Neural progenitor cell (in vitro differentiated cells): Measurements from ENCODE around the gene OR8K1. TPM values are rescaled to one million over a fixed set of nuclear protein-coding genes. Genes with fewer than 3 reads are reported as not detected.
A peak's percentile ranks its signal among the peaks of the same experiment; 100 is the strongest.

Source experiments
- DNase-seq: peaks from one replicate; pipeline ENCODE4 v3.0.0-alpha.2; 2016; ENCODE audit warnings: low spot score
- H2AFZ ChIP-seq: fragments of 200-600 bp; sonication (generic); replicated peaks from 2 replicates; pipeline ENCODE4 v1.6.1; 2016; ENCODE audit warnings: antibody characterized with exemption
- H3F3A ChIP-seq: fragments of 200-600 bp; sonication (generic); 2 replicates; pipeline ENCODE4 v1.6.1; 2016; ENCODE audit warnings: antibody characterized with exemption, low read depth
- H3K27ac ChIP-seq: fragments of 200-600 bp; sonication (generic); 2 replicates; pipeline ENCODE4 v1.5.1; 2016; ENCODE audit warnings: mild to moderate bottlenecking
- H3K27me3 ChIP-seq: fragments of 200-600 bp; sonication (generic); 2 replicates; pipeline ENCODE4 v1.6.1; 2016; ENCODE audit warnings: mild to moderate bottlenecking, moderate library complexity
- H3K36me3 ChIP-seq: fragments of 200-600 bp; sonication (generic); 2 replicates; pipeline ENCODE4 v1.5.1; 2016
- H3K4me1 ChIP-seq: fragments of 200-600 bp; sonication (generic); 2 replicates; pipeline ENCODE4 v1.6.1; 2016; ENCODE audit warnings: mixed run types
- H3K4me2 ChIP-seq: fragments of 200-600 bp; sonication (generic); 2 replicates; pipeline ENCODE4 v1.6.1; 2016
- H3K4me3 ChIP-seq: fragments of 200-600 bp; sonication (generic); 2 replicates; pipeline ENCODE4 v1.5.1; 2016
- H3K79me2 ChIP-seq: fragments of 200-600 bp; sonication (generic); 2 replicates; pipeline ENCODE4 v1.6.1; 2016; ENCODE audit warnings: low read depth
- H3K9ac ChIP-seq: fragments of 200-600 bp; sonication (generic); 2 replicates; pipeline ENCODE4 v1.6.1; 2016
- H3K9me3 ChIP-seq: fragments of 200-600 bp; sonication (generic); 2 replicates; pipeline ENCODE4 v1.5.1; 2016; ENCODE audit warnings: low read depth
- H4K20me1 ChIP-seq: fragments of 200-600 bp; sonication (generic); 2 replicates; pipeline ENCODE4 v1.6.1; 2016; ENCODE audit warnings: low read depth
- H3K27ac Mint-ChIP-seq: 3 replicates; pipeline ENCODE4 v1.8.0; 2021; ENCODE audit warnings: mixed read lengths
- H3K27me3 Mint-ChIP-seq: 2 replicates; pipeline ENCODE4 v1.8.0; 2022; ENCODE audit warnings: low read depth, mild to moderate bottlenecking, inconsistent platforms, moderate library complexity, mixed read lengths; ENCODE audit not compliant: insufficient read depth
- H3K36me3 Mint-ChIP-seq: 3 replicates; pipeline ENCODE4 v1.8.0; 2021; ENCODE audit warnings: mixed read lengths
- H3K4me1 Mint-ChIP-seq: 3 replicates; pipeline ENCODE4 v1.8.0; 2021; ENCODE audit warnings: mixed read lengths
- H3K4me3 Mint-ChIP-seq: 3 replicates; pipeline ENCODE4 v1.8.0; 2021; ENCODE audit warnings: mild to moderate bottlenecking, moderate library complexity, mixed read lengths
- H3K9me3 Mint-ChIP-seq: 3 replicates; pipeline ENCODE4 v1.8.0; 2020; ENCODE audit warnings: mixed read lengths
- EZH2 ChIP-seq: fragments of 200-600 bp; sonication (generic); IDR thresholded peaks from 2 replicates; pipeline ENCODE4 v1.6.1; 2017; ENCODE audit warnings: antibody characterized with exemption, mild to moderate bottlenecking, moderate library complexity
- EZH2phosphoT487 ChIP-seq: fragments of 200-600 bp; sonication (generic); IDR thresholded peaks from 2 replicates; pipeline ENCODE4 v1.6.1; 2017; ENCODE audit warnings: antibody characterized with exemption
- total RNA-seq: library from RNA; depleted of rRNA; stranded (reverse); fragments of >200 nt; gene quantifications from 2 replicates; pipeline ENCODE4 v1.2.3, GENCODE V29; 2015; ENCODE audit warnings: low replicate concordance
- TF ChIP-seq, protein P1 (sequence below): fragments of 200-600 bp; sonication (generic); IDR thresholded peaks from 2 replicates; pipeline ENCODE4 v1.5.1; 2017; ENCODE audit warnings: antibody characterized with exemption, mild to moderate bottlenecking

Gene OR8K1
- total RNA-seq, 1 donor from 2014 or later, result not detected

GRCh38 chr11:56380120-56380519 lies 34.3 kb downstream of the OR8K1 start:
- H3K9ac ChIP-seq, result no peak overlapping the region
- H2AFZ ChIP-seq, result no peak overlapping the region
- H3K9me3 ChIP-seq, result no peaks in the 10 kb centered on the region
- no peaks in the 10 kb centered on the region for H3K4me1 Mint-ChIP-seq
- no peaks in the 10 kb centered on the region for H3K9me3 Mint-ChIP-seq
- H3K27ac Mint-ChIP-seq, result no peak overlapping the region
- no peaks in the 10 kb centered on the region for H3K36me3 Mint-ChIP-seq
- H3K4me1 ChIP-seq, result no peaks in the 10 kb centered on the region
- no peak overlapping the region for H3K4me2 ChIP-seq
- DNase-seq, result no peak
- no peaks in the 10 kb centered on the region for H3F3A ChIP-seq
- H3K4me3 Mint-ChIP-seq, result no peak overlapping the region
- TF ChIP-seq, protein P1, sequence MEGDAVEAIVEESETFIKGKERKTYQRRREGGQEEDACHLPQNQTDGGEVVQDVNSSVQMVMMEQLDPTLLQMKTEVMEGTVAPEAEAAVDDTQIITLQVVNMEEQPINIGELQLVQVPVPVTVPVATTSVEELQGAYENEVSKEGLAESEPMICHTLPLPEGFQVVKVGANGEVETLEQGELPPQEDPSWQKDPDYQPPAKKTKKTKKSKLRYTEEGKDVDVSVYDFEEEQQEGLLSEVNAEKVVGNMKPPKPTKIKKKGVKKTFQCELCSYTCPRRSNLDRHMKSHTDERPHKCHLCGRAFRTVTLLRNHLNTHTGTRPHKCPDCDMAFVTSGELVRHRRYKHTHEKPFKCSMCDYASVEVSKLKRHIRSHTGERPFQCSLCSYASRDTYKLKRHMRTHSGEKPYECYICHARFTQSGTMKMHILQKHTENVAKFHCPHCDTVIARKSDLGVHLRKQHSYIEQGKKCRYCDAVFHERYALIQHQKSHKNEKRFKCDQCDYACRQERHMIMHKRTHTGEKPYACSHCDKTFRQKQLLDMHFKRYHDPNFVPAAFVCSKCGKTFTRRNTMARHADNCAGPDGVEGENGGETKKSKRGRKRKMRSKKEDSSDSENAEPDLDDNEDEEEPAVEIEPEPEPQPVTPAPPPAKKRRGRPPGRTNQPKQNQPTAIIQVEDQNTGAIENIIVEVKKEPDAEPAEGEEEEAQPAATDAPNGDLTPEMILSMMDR, result no peak
- TF ChIP-seq EZH2, result no peak
- no peak for TF ChIP-seq EZH2phosphoT487
- H3K27ac ChIP-seq, result no peak overlapping the region
- H4K20me1 ChIP-seq, result no peaks in the 10 kb centered on the region
- H3K4me3 ChIP-seq, result no peak overlapping the region
- H3K36me3 ChIP-seq, result no peaks in the 10 kb centered on the region
- H3K79me2 ChIP-seq, result no peaks in the 10 kb centered on the region
- no peaks in the 10 kb centered on the region for H3K27me3 ChIP-seq
- H3K27me3 Mint-ChIP-seq, result no peaks in the 10 kb centered on the region

DNA sequence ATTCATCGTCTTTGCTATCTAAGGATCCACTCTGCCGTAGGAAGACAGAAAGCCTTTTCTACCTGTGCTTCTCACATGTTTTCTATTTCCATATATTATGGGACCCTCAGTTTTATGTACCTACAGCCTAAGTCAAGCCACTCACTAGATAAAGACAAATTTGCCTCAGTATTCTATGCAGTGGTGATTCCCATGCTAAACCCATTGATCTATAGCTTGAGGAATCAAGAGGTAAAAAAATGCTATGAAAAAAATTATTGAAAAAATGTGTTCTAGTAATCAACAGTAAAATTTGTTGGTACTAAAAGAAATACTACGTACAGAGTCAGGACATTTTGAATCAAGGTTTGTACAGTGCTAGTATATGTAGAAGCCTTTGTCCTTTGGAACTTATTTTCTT lies 48.5 kb downstream of the OR8K1 start:
- H3K36me3 ChIP-seq, result no peaks in the 10 kb centered on the region
- Mint-ChIP-seq H3K27me3 (no peaks in the 10 kb centered on the region), H3K9me3 (no peaks in the 10 kb centered on the region), H3K4me1 (no peaks in the 10 kb centered on the region), H3K36me3 (no peaks in the 10 kb centered on the region), H3K27ac (no peak overlapping the region), H3K4me3 (no peak overlapping the region)
- H3K9ac ChIP-seq, result no peak overlapping the region
- H3K27me3 ChIP-seq, result no peaks in the 10 kb centered on the region
- no peaks in the 10 kb centered on the region for H3K9me3 ChIP-seq
- H4K20me1 ChIP-seq, result no peaks in the 10 kb centered on the region
- H3K4me1 ChIP-seq, result no peaks in the 10 kb centered on the region
- H3K4me2 ChIP-seq, result no peak overlapping the region
- no peak overlapping the region for H3K27ac ChIP-seq
- no peak for DNase-seq
- H2AFZ ChIP-seq, result no peak overlapping the region
- no peaks in the 10 kb centered on the region for H3F3A ChIP-seq
- H3K79me2 ChIP-seq, result no peaks in the 10 kb centered on the region
- TF ChIP-seq, protein P1, result no peak
- TF ChIP-seq EZH2 (no peak), EZH2phosphoT487 (no peak)
- H3K4me3 ChIP-seq, result no peak overlapping the region

GRCh38 chr11:56396047-56396446 lies 50.2 kb downstream of the OR8K1 start:
- Mint-ChIP-seq H3K9me3 (no peaks in the 10 kb centered on the region), H3K4me3 (no peak overlapping the region), H3K27ac (no peak overlapping the region), H3K36me3 (no peaks in the 10 kb centered on the region), H3K4me1 (no peaks in the 10 kb centered on the region), H3K27me3 (no peaks in the 10 kb centered on the region)
- Histone ChIP-seq H2AFZ (no peak overlapping the region), H3K4me2 (no peak overlapping the region), H3K27me3 (no peaks in the 10 kb centered on the region), H3K27ac (no peak overlapping the region), H3K36me3 (no peaks in the 10 kb centered on the region), H3K79me2 (no peaks in the 10 kb centered on the region), H4K20me1 (no peaks in the 10 kb centered on the region), H3K4me3 (no peak overlapping the region), H3F3A (no peaks in the 10 kb centered on the region), H3K9me3 (no peaks in the 10 kb centered on the region), H3K9ac (no peak overlapping the region), H3K4me1 (no peaks in the 10 kb centered on the region)
- DNase-seq, result peak; percentile 12
- no peak for TF ChIP-seq EZH2phosphoT487
- TF ChIP-seq, protein P1, result peak; percentile 38

Other genes starting within 250 kb of the OR8K1 start
- not detected in 2 replicates for gene OR8H2, start 242.4 kb upstream of the OR8K1 start, total RNA-seq
- gene OR8H3, start 223.7 kb upstream of the OR8K1 start, total RNA-seq, result not detected in 2 replicates
- not detected in 2 replicates for gene OR8J3, start 205.8 kb upstream of the OR8K1 start, total RNA-seq
- not detected in 2 replicates for gene OR8K5, start 185.7 kb upstream of the OR8K1 start, total RNA-seq
- not detected in 2 replicates for gene OR5J2, start 169.4 kb upstream of the OR8K1 start, total RNA-seq
- not detected in 2 replicates for gene OR5T2, start 111.8 kb upstream of the OR8K1 start, total RNA-seq
- gene OR5T3, start 93.8 kb upstream of the OR8K1 start, total RNA-seq, result not detected in 2 replicates
- not detected in 2 replicates for gene OR5T1, start 71.9 kb upstream of the OR8K1 start, total RNA-seq
- gene OR8H1, start 53.8 kb upstream of the OR8K1 start, total RNA-seq, result not detected in 2 replicates
- not detected in 2 replicates for gene OR8K3, start 30.9 kb upstream of the OR8K1 start, total RNA-seq
- not detected in 2 replicates for gene OR8J1, start 8.3 kb downstream of the OR8K1 start, total RNA-seq
- gene OR8U1, start 29.6 kb downstream of the OR8K1 start, total RNA-seq, result not detected in 2 replicates
- not detected in 2 replicates for gene OR5AL1, start 66.7 kb downstream of the OR8K1 start, total RNA-seq
- not detected in 2 replicates for gene OR5M3, start 127.3 kb downstream of the OR8K1 start, total RNA-seq
- gene OR5M8, start 145.3 kb downstream of the OR8K1 start, total RNA-seq, result not detected in 2 replicates
- not detected in 2 replicates for gene OR5M11, start 197.2 kb downstream of the OR8K1 start, total RNA-seq
- not detected in 2 replicates for gene OR5M10, start 231.7 kb downstream of the OR8K1 start, total RNA-seq